GM12892 (cell line): ENCODE data around the gene ANXA6.
"Not testable (repeated sequence)": the region's sequence is repeated elsewhere in the genome, so short reads cannot be mapped to it uniquely, and the experiment has no call there.

Experiments
- DNase-seq: peaks from one replicate; pipeline ENCODE4 v3.0.0; 2011; ENCODE audit not compliant: insufficient read length
- FAIRE-seq: peaks from 2 replicates; lab custom pipeline; 2011; peaks lifted over from hg19 to GRCh38; lab: Jason Lieb, UNC
- POLR2A ChIP-seq: IDR thresholded peaks from 2 replicates; pipeline ENCODE4 v1.6.1; 2011; ENCODE audit warnings: low read depth, low read length, control low read depth
- POLR2AphosphoS5 ChIP-seq: IDR thresholded peaks from 2 replicates; pipeline ENCODE4 v1.6.1; 2011; ENCODE audit warnings: low read depth, low read length, control low read depth
- TAF1 ChIP-seq: IDR thresholded peaks from 2 replicates; pipeline ENCODE4 v1.6.1; 2011; ENCODE audit warnings: low read depth, mild to moderate bottlenecking, control low read depth, low read length, borderline replicate concordance

Gene ANXA6

GRCh38 chr5:151178777-151179488, 21.4 kb upstream of the ANXA6 start:
- FAIRE-seq, result no peak

GRCh38 chr5:151178372-151178771, 20.8 kb upstream of the ANXA6 start:
- FAIRE-seq, result no peak
- no peak for DNase-seq
- TF ChIP-seq POLR2A (no peak), POLR2AphosphoS5 (no peak), TAF1 (no peak)

More at GRCh38 chr5:151178777-151179488, 21.4 kb upstream of the ANXA6 start:
- no peak for DNase-seq
- TF ChIP-seq TAF1 (no peak), POLR2AphosphoS5 (no peak), POLR2A (no peak)

GRCh38 chr5:151176268-151176667, 18.7 kb upstream of the ANXA6 start:
- not testable (repeated sequence) for FAIRE-seq, DNase-seq

- TF ChIP-seq POLR2A, result no peak
- TF ChIP-seq TAF1, result no peak
- no peak for TF ChIP-seq POLR2AphosphoS5
- DNase-seq (no peak), FAIRE-seq (no peak)
Observed at GRCh38 chr5:151174612-151175101, 17.1 kb upstream of the ANXA6 start.

GRCh38 chr5:151173711-151174611, 16.4 kb upstream of the ANXA6 start:
- no peak for DNase-seq
- TF ChIP-seq TAF1 (no peak), POLR2AphosphoS5 (no peak), POLR2A (no peak)
- no peak for FAIRE-seq

GRCh38 chr5:151171529-151171928, 13.9 kb upstream of the ANXA6 start:
- DNase-seq, result no peak
- no peak for FAIRE-seq
- TF ChIP-seq POLR2A (no peak), TAF1 (no peak), POLR2AphosphoS5 (no peak)

GRCh38 chr5:151168602-151169344, 11.2 kb upstream of the ANXA6 start:
- no peak for DNase-seq
- TF ChIP-seq TAF1 (no peak), POLR2AphosphoS5 (no peak), POLR2A (no peak)
- FAIRE-seq, result no peak

GRCh38 chr5:151167022-151167421, 9.4 kb upstream of the ANXA6 start:
- no peak for FAIRE-seq
- no peak for DNase-seq
- no peak for TF ChIP-seq POLR2AphosphoS5
- TF ChIP-seq TAF1, result no peak
- no peak for TF ChIP-seq POLR2A

- peak; percentile 94 for FAIRE-seq
- TF ChIP-seq POLR2A (no peak), TAF1 (no peak), POLR2AphosphoS5 (no peak)
Observed at GRCh38 chr5:151164687-151165392, 7.3 kb upstream of the ANXA6 start.

GRCh38 chr5:151162776-151163175, 5.2 kb upstream of the ANXA6 start:
- DNase-seq, result no peak
- TF ChIP-seq POLR2A (no peak), POLR2AphosphoS5 (no peak), TAF1 (no peak)
- FAIRE-seq, result no peak

More at GRCh38 chr5:151164687-151165392, 7.3 kb upstream of the ANXA6 start:
- peak; percentile 46 for DNase-seq

- peak; percentile 81 for FAIRE-seq
- TF ChIP-seq TAF1 (no peak), POLR2A (no peak), POLR2AphosphoS5 (no peak)
- DNase-seq, result no peak
Observed at GRCh38 chr5:151159649-151160373, 2.2 kb upstream of the ANXA6 start.
